Smooth muscle cell (in vitro differentiated cells): ENCODE data around the gene ABCB1. TPM values are rescaled to one million over a fixed set of nuclear protein-coding genes. Genes with fewer than 3 reads are reported as not detected.

Experiments
- DNase-seq: peaks from one replicate; lab custom pipeline; 2025; ENCODE audit not compliant: unreplicated experiment; lab: John Stamatoyannopoulos, UW
- H2AFZ ChIP-seq: fragments of 200-600 bp; sonication (generic); 2 replicates; pipeline ENCODE4 v1.6.0; 2016; ENCODE audit warnings: antibody characterized with exemption, low read depth, mild to moderate bottlenecking
- H3F3A ChIP-seq: fragments of 200-600 bp; sonication (generic); 2 replicates; pipeline ENCODE4 v1.6.0; 2017; ENCODE audit warnings: antibody characterized with exemption, low read depth
- H3K27ac ChIP-seq: fragments of 200-600 bp; sonication (generic); 2 replicates; pipeline ENCODE4 v1.5.1; 2016; ENCODE audit warnings: low read depth, mild to moderate bottlenecking
- H3K27me3 ChIP-seq: fragments of 200-600 bp; sonication (generic); 2 replicates; pipeline ENCODE4 v1.6.1; 2016; ENCODE audit warnings: low read depth, mild to moderate bottlenecking
- H3K36me3 ChIP-seq: fragments of 200-600 bp; sonication (generic); 2 replicates; pipeline ENCODE4 v1.5.1; 2016; ENCODE audit warnings: low read depth
- H3K4me1 ChIP-seq: fragments of 200-600 bp; sonication (generic); 2 replicates; pipeline ENCODE4 v1.5.1; 2016; ENCODE audit warnings: low read depth
- H3K4me2 ChIP-seq: fragments of 200-600 bp; sonication (generic); 2 replicates; pipeline ENCODE4 v1.6.0; 2016; ENCODE audit warnings: mild to moderate bottlenecking
- H3K4me3 ChIP-seq: fragments of 200-600 bp; sonication (generic); 2 replicates; pipeline ENCODE4 v1.5.1; 2016; ENCODE audit warnings: mild to moderate bottlenecking
- H3K79me2 ChIP-seq: fragments of 200-600 bp; sonication (generic); 2 replicates; pipeline ENCODE4 v1.6.0; 2016; ENCODE audit warnings: low read depth, mild to moderate bottlenecking
- H3K9ac ChIP-seq: fragments of 200-600 bp; sonication (generic); 2 replicates; pipeline ENCODE4 v1.6.0; 2016; ENCODE audit warnings: low read depth
- H3K9me3 ChIP-seq: fragments of 200-600 bp; sonication (generic); replicated peaks from 2 replicates; pipeline ENCODE4 v1.5.1; 2016; ENCODE audit warnings: low read depth
- H4K20me1 ChIP-seq: fragments of 200-600 bp; sonication (generic); 2 replicates; pipeline ENCODE4 v1.6.0; 2016; ENCODE audit warnings: low read depth
- CTCF ChIP-seq: fragments of 200-600 bp; sonication (generic); IDR thresholded peaks from 2 replicates; pipeline ENCODE4 v1.5.1; 2017; ENCODE audit warnings: borderline replicate concordance, mild to moderate bottlenecking, antibody characterized with exemption; ENCODE audit not compliant: insufficient read depth, poor library complexity, severe bottlenecking
- WGBS: methylation state at CpG from one replicate; pipeline ENCODE4 v1.1.7; 2016; ENCODE audit warnings: low lambda C conversion rate; 5-methylcytosine and 5-hydroxymethylcytosine counted together
- polyA plus RNA-seq: library from polyadenylated mRNA; unstranded; fragments of >200 nt; fragmentation: Nextera tagmentation; extraction: Ambion mirVana; gene quantifications from 2 replicates; pipeline ENCODE4 v1.2.1, GENCODE V29; 2016
- total RNA-seq: library from RNA; depleted of rRNA; stranded (reverse); fragments of >200 nt; gene quantifications from 2 replicates; pipeline ENCODE4 v1.2.3, GENCODE V29; 2014

ABCB1 gene
- total and polyA plus RNA-seq, 2 experiments from 2014 or later: 1.4 to 10.0 TPM

- Histone ChIP-seq H4K20me1 (no peaks in the 10 kb centered on the region), H3K9me3 (no peaks in the 10 kb centered on the region), H3K79me2 (no peaks in the 10 kb centered on the region), H3K27me3 (no peaks in the 10 kb centered on the region), H3K4me1 (no peaks in the 10 kb centered on the region), H2AFZ (no peak overlapping the region), H3K27ac (no peak overlapping the region), H3K36me3 (no peaks in the 10 kb centered on the region), H3F3A (no peaks in the 10 kb centered on the region), H3K9ac (no peak overlapping the region), H3K4me2 (no peak overlapping the region), H3K4me3 (no peak overlapping the region)
- TF ChIP-seq CTCF: peak; percentile 52
- no peak for DNase-seq
- WGBS: 85% methylated on average over 3 of the region's 3 CpGs
These were observed 94.2 kb downstream of the ABCB1 start for GRCh38 chr7:87506246-87507180.

DNA sequence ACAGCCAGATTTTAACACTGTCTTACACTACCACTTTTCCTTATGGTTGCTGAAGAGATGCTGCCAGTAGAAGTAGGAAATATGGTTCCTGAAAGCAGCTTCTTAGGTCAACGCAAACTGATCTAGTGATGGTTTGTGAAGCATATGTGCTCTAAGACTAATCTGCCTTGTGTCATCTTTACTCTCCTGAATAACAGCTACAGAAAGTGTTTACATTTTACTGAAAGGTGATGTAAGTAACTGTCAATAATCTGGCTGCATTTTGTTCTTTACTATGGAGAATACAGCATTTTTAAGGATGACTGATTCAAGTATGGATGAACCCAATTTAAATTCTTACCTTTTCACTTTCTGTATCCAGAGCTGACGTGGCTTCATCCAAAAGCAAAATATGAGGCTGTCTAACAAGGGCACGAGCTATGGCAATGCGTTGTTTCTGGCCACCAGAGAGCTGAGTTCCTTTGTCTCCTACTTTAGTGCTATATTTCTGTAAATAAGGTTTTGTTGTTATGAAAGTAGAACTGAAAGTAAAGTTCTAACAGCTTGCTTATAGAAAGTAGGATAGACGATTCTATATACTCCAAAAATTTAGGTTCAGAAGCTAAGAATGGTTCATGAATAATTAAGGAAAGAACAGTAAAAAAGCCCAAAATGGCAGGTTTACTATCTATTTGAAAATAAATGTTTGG lies 95.0 kb downstream of the ABCB1 start:
- Histone ChIP-seq H3K9ac (no peak overlapping the region), H3K4me1 (no peaks in the 10 kb centered on the region), H3K27ac (no peak overlapping the region), H2AFZ (no peak overlapping the region), H3K27me3 (no peaks in the 10 kb centered on the region), H4K20me1 (no peaks in the 10 kb centered on the region), H3K4me3 (no peak overlapping the region), H3K79me2 (no peaks in the 10 kb centered on the region), H3K4me2 (no peak overlapping the region), H3K36me3 (no peaks in the 10 kb centered on the region), H3K9me3 (no peaks in the 10 kb centered on the region), H3F3A (no peaks in the 10 kb centered on the region)
- 87% methylated on average over 5 of the region's 5 CpGs for WGBS
- no peak for DNase-seq
- no peak for TF ChIP-seq CTCF

DNA sequence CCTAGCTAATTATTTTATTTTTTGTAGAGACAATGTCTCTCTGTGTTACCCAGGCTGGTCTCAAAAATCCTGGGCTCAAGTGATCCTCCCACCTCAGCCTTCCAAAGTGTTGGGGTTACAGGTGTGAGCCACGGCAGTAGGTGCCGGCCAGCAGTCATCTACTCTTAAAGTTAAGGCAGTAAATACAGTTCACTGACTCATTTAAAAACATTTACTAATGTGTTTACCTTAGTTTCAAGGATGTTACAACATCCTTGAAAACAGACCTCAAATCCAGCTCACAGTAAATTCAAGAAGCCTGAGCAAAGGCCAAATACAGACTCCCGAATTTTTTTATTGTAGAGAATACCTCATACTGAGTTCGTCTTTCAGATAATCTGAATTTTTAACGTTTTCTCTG lies 95.6 kb downstream of the ABCB1 start:
- no peaks in the 10 kb centered on the region for H3K9me3 ChIP-seq
- no peaks in the 10 kb centered on the region for H3K36me3 ChIP-seq
- no peaks in the 10 kb centered on the region for H3K79me2 ChIP-seq
- no peak for DNase-seq
- H3K4me2 ChIP-seq: no peak overlapping the region
- H3K4me3 ChIP-seq: no peak overlapping the region
- H3K4me1 ChIP-seq: no peaks in the 10 kb centered on the region
- no peak overlapping the region for H3K27ac ChIP-seq
- H3K27me3 ChIP-seq: no peaks in the 10 kb centered on the region
- H2AFZ ChIP-seq: no peak overlapping the region
- H3F3A ChIP-seq: no peaks in the 10 kb centered on the region
- no peaks in the 10 kb centered on the region for H4K20me1 ChIP-seq
- H3K9ac ChIP-seq: no peak overlapping the region
- WGBS: 82% methylated on average over 5 of the region's 5 CpGs
- TF ChIP-seq CTCF: no peak
